ENCODE measurements around the gene BCLAF3.

BCLAF3 gene

GRCh38 chrX:19949340-19949739 lies 41.5 kb downstream of the BCLAF3 start:
- TF ChIP-seq TAF1 (IDR thresholded peaks at IDR 0.05; ENCODE audit: borderline replicate concordance, insufficient read depth, low read length) (no peak), POLR2AphosphoS5 (IDR thresholded peaks at IDR 0.05; ENCODE audit: low read depth, low read length) (no peak), REST (IDR thresholded peaks at IDR 0.05; ENCODE audit: insufficient read depth in 1 of 2, low read depth in 2 of 2, low read length in 2 of 2) (no peak)

- TF ChIP-seq POLR2AphosphoS5 (IDR thresholded peaks at IDR 0.05; ENCODE audit: low read depth, low read length): no peak
- TF ChIP-seq FOXP2 (optimal IDR thresholded peaks at IDR 0.05; ENCODE audit: borderline replicate concordance, extremely low read depth, extremely low read length, insufficient read depth): no peak
- TF ChIP-seq TAF1 (IDR thresholded peaks at IDR 0.05; ENCODE audit: borderline replicate concordance, insufficient read depth, low read length): no peak
- no peak for TF ChIP-seq SIN3A (IDR thresholded peaks at IDR 0.05; ENCODE audit: borderline replicate concordance, insufficient read depth, low read length)
- TF ChIP-seq REST (IDR thresholded peaks at IDR 0.05; ENCODE audit: insufficient read depth in 1 of 2, low read depth in 2 of 2, low read length in 2 of 2): no peak
Observed at GRCh38 chrX:19947612-19948011, 43.2 kb downstream of the BCLAF3 start.

Measured in PFSK-1 (cell line).